Measurements from ENCODE around the gene DUSP9.

DUSP9 gene

GRCh38 chrX:153609917-153610835, 36.8 kb upstream of the DUSP9 start:
- DNase-seq (peak; percentile 78), ATAC-seq (peak; percentile 96)
- Mint-ChIP-seq H3K4me1 (peaks cover 16% of the 10 kb centered on the region), H3K4me3 (peak overlapping the region; percentile 29), H3K36me3 (ENCODE audit: low read depth) (no peaks in the 10 kb centered on the region), H3K27ac (no peak overlapping the region), H3K9me3 (no peaks in the 10 kb centered on the region), H3K27me3 (no peaks in the 10 kb centered on the region)

GRCh38 chrX:153610836-153611213, 36.2 kb upstream of the DUSP9 start:
- Mint-ChIP-seq H3K27me3 (no peaks in the 10 kb centered on the region), H3K4me3 (no peak overlapping the region), H3K4me1 (peaks cover 16% of the 10 kb centered on the region), H3K36me3 (ENCODE audit: low read depth) (no peaks in the 10 kb centered on the region), H3K27ac (no peak overlapping the region), H3K9me3 (no peaks in the 10 kb centered on the region)
- no peak for ATAC-seq
- no peak for DNase-seq

GRCh38 chrX:153611298-153612095, 35.5 kb upstream of the DUSP9 start:
- DNase-seq, result no peak
- no peak for ATAC-seq
- H3K9me3 Mint-ChIP-seq, result no peaks in the 10 kb centered on the region
- H3K27ac Mint-ChIP-seq, result no peak overlapping the region
- H3K4me3 Mint-ChIP-seq, result no peak overlapping the region
- H3K27me3 Mint-ChIP-seq, result no peaks in the 10 kb centered on the region
- peaks cover 16% of the 10 kb centered on the region for H3K4me1 Mint-ChIP-seq
- H3K36me3 Mint-ChIP-seq (ENCODE audit: low read depth), result no peaks in the 10 kb centered on the region

- Mint-ChIP-seq H3K27ac (no peak overlapping the region), H3K27me3 (no peaks in the 10 kb centered on the region), H3K36me3 (ENCODE audit: low read depth) (no peaks in the 10 kb centered on the region), H3K9me3 (no peaks in the 10 kb centered on the region), H3K4me3 (no peak overlapping the region), H3K4me1 (peaks cover 16% of the 10 kb centered on the region)
- no peak for DNase-seq
- no peak for ATAC-seq
These were observed 34.6 kb upstream of the DUSP9 start for GRCh38 chrX:153612413-153612812.

- ATAC-seq (no peak), DNase-seq (no peak)
- H3K4me3 Mint-ChIP-seq, result no peak overlapping the region
- H3K36me3 Mint-ChIP-seq (ENCODE audit: low read depth), result no peaks in the 10 kb centered on the region
- peaks cover 2% of the 10 kb centered on the region for H3K27me3 Mint-ChIP-seq
- H3K9me3 Mint-ChIP-seq, result no peaks in the 10 kb centered on the region
- H3K4me1 Mint-ChIP-seq, result peaks cover 9% of the 10 kb centered on the region
- H3K27ac Mint-ChIP-seq, result no peak overlapping the region
These were observed 32.2 kb upstream of the DUSP9 start for GRCh38 chrX:153614818-153615217.

- H3K4me3 Mint-ChIP-seq, result no peak overlapping the region
- H3K9me3 Mint-ChIP-seq, result no peaks in the 10 kb centered on the region
- DNase-seq (no peak), ATAC-seq (no peak)
- H3K27me3 Mint-ChIP-seq, result peaks cover 2% of the 10 kb centered on the region
- H3K4me1 Mint-ChIP-seq, result no peaks in the 10 kb centered on the region
- no peak overlapping the region for H3K27ac Mint-ChIP-seq
- no peaks in the 10 kb centered on the region for H3K36me3 Mint-ChIP-seq (ENCODE audit: low read depth)
These were observed 26.4 kb upstream of the DUSP9 start for GRCh38 chrX:153620576-153620975.

- no peaks in the 10 kb centered on the region for H3K36me3 Mint-ChIP-seq (ENCODE audit: low read depth)
- no peak for DNase-seq
- no peak for ATAC-seq
- H3K27ac Mint-ChIP-seq, result no peak overlapping the region
- H3K27me3 Mint-ChIP-seq, result peaks cover 2% of the 10 kb centered on the region
- H3K9me3 Mint-ChIP-seq, result no peaks in the 10 kb centered on the region
- no peak overlapping the region for H3K4me3 Mint-ChIP-seq
- no peaks in the 10 kb centered on the region for H3K4me1 Mint-ChIP-seq
These were observed 24.9 kb upstream of the DUSP9 start for GRCh38 chrX:153621949-153622598.

- peaks cover 2% of the 10 kb centered on the region for H3K27me3 Mint-ChIP-seq
- ATAC-seq, result no peak
- H3K4me3 Mint-ChIP-seq, result no peak overlapping the region
These were observed 24.2 kb upstream of the DUSP9 start for GRCh38 chrX:153622661-153623309.

GRCh38 chrX:153623310-153624029, 23.5 kb upstream of the DUSP9 start:
- ATAC-seq (no peak), DNase-seq (no peak)
- H3K27me3 Mint-ChIP-seq, result peaks cover under 1% of the 10 kb centered on the region
- H3K9me3 Mint-ChIP-seq, result no peaks in the 10 kb centered on the region
- H3K4me1 Mint-ChIP-seq, result no peaks in the 10 kb centered on the region
- H3K4me3 Mint-ChIP-seq, result no peak overlapping the region
- H3K36me3 Mint-ChIP-seq (ENCODE audit: low read depth), result no peaks in the 10 kb centered on the region
- no peak overlapping the region for H3K27ac Mint-ChIP-seq

More at GRCh38 chrX:153622661-153623309, 24.2 kb upstream of the DUSP9 start:
- no peak for DNase-seq
- H3K36me3 Mint-ChIP-seq (ENCODE audit: low read depth), result no peaks in the 10 kb centered on the region
- H3K27ac Mint-ChIP-seq, result no peak overlapping the region
- H3K4me1 Mint-ChIP-seq, result no peaks in the 10 kb centered on the region
- no peaks in the 10 kb centered on the region for H3K9me3 Mint-ChIP-seq

- ATAC-seq (no peak), DNase-seq (no peak)
- Mint-ChIP-seq H3K9me3 (no peaks in the 10 kb centered on the region), H3K4me1 (no peaks in the 10 kb centered on the region), H3K36me3 (ENCODE audit: low read depth) (no peaks in the 10 kb centered on the region), H3K27ac (no peak overlapping the region), H3K4me3 (no peak overlapping the region), H3K27me3 (no peaks in the 10 kb centered on the region)
These were observed 22.6 kb upstream of the DUSP9 start for GRCh38 chrX:153624196-153625091.

GRCh38 chrX:153625271-153626024, 21.6 kb upstream of the DUSP9 start:
- Mint-ChIP-seq H3K4me1 (no peaks in the 10 kb centered on the region), H3K9me3 (no peaks in the 10 kb centered on the region), H3K4me3 (no peak overlapping the region), H3K27me3 (no peaks in the 10 kb centered on the region), H3K27ac (no peak overlapping the region), H3K36me3 (ENCODE audit: low read depth) (no peaks in the 10 kb centered on the region)
- no peak for ATAC-seq
- DNase-seq, result no peak

GRCh38 chrX:153626025-153626633, 20.9 kb upstream of the DUSP9 start:
- no peaks in the 10 kb centered on the region for H3K36me3 Mint-ChIP-seq (ENCODE audit: low read depth)
- DNase-seq, result no peak
- no peaks in the 10 kb centered on the region for H3K27me3 Mint-ChIP-seq

More at GRCh38 chrX:153626025-153626633, 20.9 kb upstream of the DUSP9 start:
- Mint-ChIP-seq H3K4me1 (no peaks in the 10 kb centered on the region), H3K27ac (no peak overlapping the region), H3K9me3 (no peaks in the 10 kb centered on the region), H3K4me3 (no peak overlapping the region)
- no peak for ATAC-seq
